PFSK-1 (cell line): ENCODE data around the gene CFAP53.

Experiments
- FOXP2 ChIP-seq: optimal IDR thresholded peaks from 2 replicates; pipeline ENCODE3; 2011; ENCODE audit warnings: borderline replicate concordance, control low read depth, inconsistent platforms; ENCODE audit not compliant: insufficient read depth; ENCODE audit errors: extremely low read length, extremely low read depth
- POLR2AphosphoS5 ChIP-seq: IDR thresholded peaks from 2 replicates; pipeline ENCODE4 v1.6.1; 2012; ENCODE audit warnings: low read depth, mild to moderate bottlenecking, control low read depth, low read length, moderate library complexity
- REST ChIP-seq, 2 experiments: IDR thresholded peaks; 2 replicates each; pipeline versions ENCODE4 v1.6.1 to v1.8.0; 2011 to 2012; ENCODE audit warnings: low read depth in 2 of 2, low read length in 2 of 2, control low read depth in 1 of 2, inconsistent platforms in 1 of 2, mild to moderate bottlenecking in 1 of 2, moderate library complexity in 1 of 2; ENCODE audit not compliant: insufficient read depth in 1 of 2
- SIN3A ChIP-seq: IDR thresholded peaks from 2 replicates; pipeline ENCODE4 v1.6.1; 2012; ENCODE audit warnings: mild to moderate bottlenecking, low read length, moderate library complexity, borderline replicate concordance; ENCODE audit not compliant: insufficient read depth
- TAF1 ChIP-seq: IDR thresholded peaks from 2 replicates; pipeline ENCODE4 v1.6.1; 2012; ENCODE audit warnings: low read length, control low read depth, borderline replicate concordance; ENCODE audit not compliant: insufficient read depth

The CFAP53 gene

GRCh38 chr18:50193796-50194630 lies 72.3 kb downstream of the CFAP53 start:
- no peak for TF ChIP-seq FOXP2
- TF ChIP-seq SIN3A, result no peak
- TF ChIP-seq REST (IDR thresholded peaks at IDR 0.05; ENCODE audit: insufficient read depth in 1 of 2, low read depth in 2 of 2, low read length in 2 of 2), result no peak
- no peak for TF ChIP-seq POLR2AphosphoS5
- no peak for TF ChIP-seq TAF1

GRCh38 chr18:50192995-50193795 lies 73.1 kb downstream of the CFAP53 start:
- TF ChIP-seq REST (IDR thresholded peaks at IDR 0.05; ENCODE audit: insufficient read depth in 1 of 2, low read depth in 2 of 2, low read length in 2 of 2) (no peak), TAF1 (no peak), POLR2AphosphoS5 (no peak), FOXP2 (no peak), SIN3A (no peak)

- no peak for TF ChIP-seq SIN3A
- no peak for TF ChIP-seq FOXP2
- no peak for TF ChIP-seq REST (IDR thresholded peaks at IDR 0.05; ENCODE audit: insufficient read depth in 1 of 2, low read depth in 2 of 2, low read length in 2 of 2)
- no peak for TF ChIP-seq TAF1
- no peak for TF ChIP-seq POLR2AphosphoS5
Observed at GRCh38 chr18:50190926-50191325, 75.4 kb downstream of the CFAP53 start.

GRCh38 chr18:50190236-50190635 lies 76.1 kb downstream of the CFAP53 start:
- TF ChIP-seq FOXP2 (no peak), SIN3A (no peak), REST (IDR thresholded peaks at IDR 0.05; ENCODE audit: insufficient read depth in 1 of 2, low read depth in 2 of 2, low read length in 2 of 2) (no peak), POLR2AphosphoS5 (no peak), TAF1 (no peak)

- no peak for TF ChIP-seq REST (IDR thresholded peaks at IDR 0.05; ENCODE audit: insufficient read depth in 1 of 2, low read depth in 2 of 2, low read length in 2 of 2)
- no peak for TF ChIP-seq TAF1
- no peak for TF ChIP-seq POLR2AphosphoS5
- no peak for TF ChIP-seq SIN3A
- no peak for TF ChIP-seq FOXP2
Observed at GRCh38 chr18:50189160-50189559, 77.1 kb downstream of the CFAP53 start.
